CD4-positive, CD25-positive, alpha-beta regulatory T cell (primary cell): ENCODE data around the gene SBK2. TPM values are rescaled to one million over a fixed set of nuclear protein-coding genes. Genes with fewer than 3 reads are reported as not detected.

Experiments used
- ATAC-seq, 2 donors: fragments of 150-1000 bp; cut with Tn5 transposase; one replicate each; pipeline ENCODE4 v1.10.0; 2021; ENCODE audit warnings: low read depth in 2 of 2, moderate number of reproducible peaks in 2 of 2, moderate library complexity in 1 of 2
- DNase-seq, 3 donors: peaks; one replicate each; pipeline versions ENCODE4 v3.0.0 to v3.0.0-alpha.2; 2012 to 2022; ENCODE audit warnings: mixed read lengths in 1 of 3
- H3K27ac ChIP-seq: one replicate; pipeline ENCODE4 v1.7.0; 2013; ENCODE audit warnings: mild to moderate bottlenecking, low read length; ENCODE audit not compliant: insufficient read depth, poor library complexity, severe bottlenecking
- H3K27me3 ChIP-seq: one replicate; pipeline ENCODE4 v1.7.0; 2013; ENCODE audit warnings: low read length; ENCODE audit not compliant: control insufficient read depth, insufficient read depth
- H3K36me3 ChIP-seq: one replicate; pipeline ENCODE4 v1.7.0; 2013; ENCODE audit warnings: mild to moderate bottlenecking, low read length, moderate library complexity; ENCODE audit not compliant: control insufficient read depth, insufficient read depth
- H3K4me1 ChIP-seq: 2 replicates; pipeline ENCODE4 v1.7.0; 2013; ENCODE audit warnings: mild to moderate bottlenecking, low read length; ENCODE audit not compliant: insufficient read depth, control insufficient read depth, poor library complexity, severe bottlenecking
- H3K4me3 ChIP-seq: one replicate; pipeline ENCODE4 v1.7.0; 2013; ENCODE audit warnings: low read depth, mild to moderate bottlenecking, low read length, moderate library complexity
- H3K9me3 ChIP-seq, 2 experiments: 1 replicate in 1 of 2; 2 replicates in 1 of 2; pipeline ENCODE4 v1.7.0; 2013; ENCODE audit warnings: low read length in 2 of 2, mild to moderate bottlenecking in 1 of 2, moderate library complexity in 1 of 2; ENCODE audit not compliant: control insufficient read depth in 2 of 2
- H3K27ac Mint-ChIP-seq, 3 donors: one replicate each; pipeline ENCODE4 v1.8.0; 2020 to 2022; ENCODE audit warnings: mild to moderate bottlenecking in 3 of 3, mixed read lengths in 3 of 3, moderate library complexity in 2 of 3
- H3K27me3 Mint-ChIP-seq: one replicate; pipeline ENCODE4 v1.8.0; 2022; ENCODE audit warnings: mild to moderate bottlenecking, mixed read lengths
- H3K36me3 Mint-ChIP-seq: one replicate; pipeline ENCODE4 v1.8.0; 2020; ENCODE audit warnings: mixed read lengths
- H3K4me1 Mint-ChIP-seq, 4 donors: one replicate each; pipeline ENCODE4 v1.8.0; 2020 to 2022; ENCODE audit warnings: mixed read lengths in 4 of 4, mild to moderate bottlenecking in 1 of 4
- H3K4me3 Mint-ChIP-seq, 4 donors: one replicate each; pipeline ENCODE4 v1.8.0; 2020 to 2022; ENCODE audit warnings: mild to moderate bottlenecking in 4 of 4, mixed read lengths in 4 of 4, moderate library complexity in 3 of 4
- H3K9me3 Mint-ChIP-seq, 7 donors: one replicate each; pipeline ENCODE4 v1.8.0; 2020 to 2022; ENCODE audit warnings: mixed read lengths in 7 of 7, mild to moderate bottlenecking in 3 of 7, moderate library complexity in 2 of 7
- polyA plus RNA-seq, 4 donors: library from polyadenylated mRNA; unstranded; fragments of 300-500 nt; fragmentation: Illumina TruSeq; gene quantifications; one replicate each; pipeline ENCODE4 v1.2.3, GENCODE V29; 2021
- total RNA-seq: library from RNA; stranded (reverse); gene quantifications from one replicate; pipeline ENCODE4 v1.2.3, GENCODE V29; 2022

The SBK2 gene
- total and polyA plus RNA-seq, 5 donors from 2014 or later: not detected

DNA sequence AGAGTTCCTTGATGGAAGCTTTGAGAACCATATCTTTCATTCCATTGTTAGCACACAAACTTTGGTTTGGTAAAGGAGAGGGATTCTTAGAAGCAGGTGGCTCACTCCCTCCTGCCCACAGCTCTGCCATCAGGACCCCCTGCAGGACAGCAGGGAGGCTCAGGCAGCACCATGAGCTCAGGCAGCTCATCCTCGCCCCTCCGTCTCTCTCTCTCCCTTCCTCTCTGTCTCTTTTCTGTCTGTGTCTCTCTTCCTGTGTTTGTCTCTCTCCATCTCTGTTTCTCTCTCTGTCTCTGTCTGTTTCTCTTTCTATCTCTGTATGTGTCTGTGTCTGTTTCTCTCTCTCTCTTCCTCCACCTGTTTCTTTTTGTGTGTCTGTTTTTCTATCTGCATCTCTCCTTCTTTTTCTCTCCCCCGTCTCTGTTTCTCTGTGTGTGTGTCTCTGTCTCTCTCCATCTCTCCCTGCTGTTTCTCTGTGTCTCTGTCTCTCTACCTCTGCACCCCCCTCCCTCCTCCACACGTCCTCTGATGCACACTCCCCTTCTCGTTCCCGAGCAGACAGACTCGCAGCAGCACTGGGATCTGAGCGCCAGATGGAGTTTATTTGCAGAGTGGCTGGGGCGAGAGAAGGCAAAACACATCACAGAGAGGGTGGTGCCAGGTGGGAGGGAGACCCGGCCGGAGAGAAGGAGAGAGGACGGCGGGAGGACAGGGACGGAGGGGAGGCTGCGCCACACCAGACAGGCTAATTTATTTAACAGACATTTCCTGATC is 8.7 kb downstream of the SBK2 start:
- Mint-ChIP-seq H3K4me3 (no peak overlapping the region), H3K27me3 (no peaks in the 10 kb centered on the region), H3K36me3 (no peaks in the 10 kb centered on the region), H3K9me3 (no peaks in the 10 kb centered on the region), H3K4me1 (no peaks in the 10 kb centered on the region), H3K27ac (no peak overlapping the region)
- Histone ChIP-seq H3K4me3 (no peak overlapping the region), H3K27ac (no peak overlapping the region), H3K9me3 (no peaks in the 10 kb centered on the region), H3K4me1 (no peaks in the 10 kb centered on the region), H3K36me3 (no peaks in the 10 kb centered on the region), H3K27me3 (no peaks in the 10 kb centered on the region)
- DNase-seq (no peak), ATAC-seq (no peak)

GRCh38 chr19:55527197-55528029 is 9.5 kb downstream of the SBK2 start:
- no peaks in the 10 kb centered on the region for H3K9me3 ChIP-seq
- no peaks in the 10 kb centered on the region for H3K9me3 Mint-ChIP-seq
- H3K36me3 Mint-ChIP-seq: no peaks in the 10 kb centered on the region
- no peaks in the 10 kb centered on the region for H3K27me3 Mint-ChIP-seq
- H3K27ac ChIP-seq: no peak overlapping the region
- no peaks in the 10 kb centered on the region for H3K4me1 Mint-ChIP-seq
- DNase-seq (no peak), ATAC-seq (no peak)
- no peak overlapping the region for H3K4me3 ChIP-seq
- H3K36me3 ChIP-seq: no peaks in the 10 kb centered on the region
- H3K4me1 ChIP-seq: no peaks in the 10 kb centered on the region
- H3K27me3 ChIP-seq: no peaks in the 10 kb centered on the region
- H3K27ac Mint-ChIP-seq: no peak overlapping the region
- no peak overlapping the region for H3K4me3 Mint-ChIP-seq

- no peaks in the 10 kb centered on the region for H3K9me3 Mint-ChIP-seq
Measured at GRCh38 chr19:55526216-55527196, 10.4 kb downstream of the SBK2 start.

DNA sequence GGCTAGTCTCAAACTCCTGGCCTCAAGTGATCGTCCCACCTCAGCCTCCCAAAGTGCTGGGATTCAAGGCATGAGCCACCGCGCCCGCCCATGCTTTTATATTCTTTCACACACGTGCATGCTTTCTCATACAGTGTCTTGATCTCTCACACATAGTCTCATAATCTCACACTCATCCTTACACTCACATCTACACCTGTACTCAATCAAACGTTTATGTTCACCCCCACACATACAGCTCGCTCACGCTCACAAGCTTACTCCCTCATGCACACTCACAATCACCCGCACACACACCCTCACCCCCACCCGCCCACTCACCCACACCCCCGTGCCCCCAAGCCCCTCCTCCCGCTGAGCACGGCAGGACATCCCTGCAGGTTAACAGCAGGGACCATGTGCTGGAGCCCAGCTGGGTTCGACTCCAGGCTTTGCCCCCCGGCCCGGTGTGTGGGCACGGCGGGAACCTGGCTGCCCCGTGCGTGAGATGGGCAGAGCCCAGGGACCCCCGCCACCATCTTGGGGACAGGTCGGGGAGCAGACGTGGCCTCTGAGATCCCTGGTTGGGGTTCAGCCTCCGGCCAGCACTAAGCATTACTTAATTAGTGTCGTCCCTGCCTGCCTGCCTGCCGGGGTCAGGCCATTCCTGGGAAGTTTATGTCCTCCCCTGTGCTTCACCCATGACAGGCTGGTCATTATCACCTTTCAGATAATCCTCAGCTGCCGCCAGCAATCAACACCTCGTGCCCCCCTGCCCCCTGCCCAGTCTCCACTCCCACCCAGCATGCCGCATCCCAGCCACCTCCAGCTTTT is 11.4 kb downstream of the SBK2 start:
- no peaks in the 10 kb centered on the region for H3K36me3 Mint-ChIP-seq
- H3K36me3 ChIP-seq: no peaks in the 10 kb centered on the region
- H3K9me3 Mint-ChIP-seq: no peaks in the 10 kb centered on the region
- H3K27me3 Mint-ChIP-seq: no peaks in the 10 kb centered on the region
- no peaks in the 10 kb centered on the region for H3K27me3 ChIP-seq
- H3K27ac Mint-ChIP-seq: no peak overlapping the region
- ATAC-seq: no peak
- no peaks in the 10 kb centered on the region for H3K4me1 ChIP-seq
- H3K9me3 ChIP-seq: no peaks in the 10 kb centered on the region
- H3K27ac ChIP-seq: no peak overlapping the region
- DNase-seq: no peak
- H3K4me1 Mint-ChIP-seq: no peaks in the 10 kb centered on the region
- H3K4me3 Mint-ChIP-seq: no peak overlapping the region
- H3K4me3 ChIP-seq: no peak overlapping the region

More at GRCh38 chr19:55526216-55527196, 10.4 kb downstream of the SBK2 start:
- Histone ChIP-seq H3K9me3 (no peaks in the 10 kb centered on the region), H3K4me3 (no peak overlapping the region), H3K36me3 (no peaks in the 10 kb centered on the region), H3K4me1 (no peaks in the 10 kb centered on the region), H3K27ac (no peak overlapping the region), H3K27me3 (no peaks in the 10 kb centered on the region)
- Mint-ChIP-seq H3K36me3 (no peaks in the 10 kb centered on the region), H3K27me3 (no peaks in the 10 kb centered on the region), H3K27ac (no peak overlapping the region), H3K4me1 (no peaks in the 10 kb centered on the region), H3K4me3 (no peak overlapping the region)
- ATAC-seq (no peak), DNase-seq (no peak)

GRCh38 chr19:55520691-55521292 is 16.1 kb downstream of the SBK2 start:
- Mint-ChIP-seq H3K27me3 (no peaks in the 10 kb centered on the region), H3K4me3 (no peak overlapping the region), H3K9me3 (no peaks in the 10 kb centered on the region), H3K27ac (no peak overlapping the region), H3K36me3 (no peaks in the 10 kb centered on the region), H3K4me1 (peaks cover 0 to 6% (median 0%) of the 10 kb centered on the region in 4 donors)
- H3K4me3 ChIP-seq: no peak overlapping the region
- no peaks in the 10 kb centered on the region for H3K9me3 ChIP-seq
- no peaks in the 10 kb centered on the region for H3K36me3 ChIP-seq
- H3K4me1 ChIP-seq: peaks cover 9% of the 10 kb centered on the region
- DNase-seq (no peak), ATAC-seq (no peak)
- H3K27me3 ChIP-seq: no peaks in the 10 kb centered on the region
- no peak overlapping the region for H3K27ac ChIP-seq

GRCh38 chr19:55519451-55520311 is 17.3 kb downstream of the SBK2 start:
- Mint-ChIP-seq H3K27me3 (no peaks in the 10 kb centered on the region), H3K36me3 (no peaks in the 10 kb centered on the region), H3K27ac (no peak overlapping the region), H3K4me1 (peaks cover 0 to 6% (median 0%) of the 10 kb centered on the region in 4 donors), H3K9me3 (no peaks in the 10 kb centered on the region), H3K4me3 (no peak overlapping the region)
- no peaks in the 10 kb centered on the region for H3K9me3 ChIP-seq
- H3K4me3 ChIP-seq: no peak overlapping the region
- no peak overlapping the region for H3K27ac ChIP-seq
- H3K27me3 ChIP-seq: no peaks in the 10 kb centered on the region
- DNase-seq (no peak), ATAC-seq (no peak)
- H3K4me1 ChIP-seq: peaks cover 9% of the 10 kb centered on the region
- no peaks in the 10 kb centered on the region for H3K36me3 ChIP-seq
